ENCODE results near the gene GATAD2B. TPM values are rescaled to one million over a fixed set of nuclear protein-coding genes. Genes with fewer than 3 reads are reported as not detected.

GATAD2B gene
- total and polyA plus RNA-seq, 2 of the 4 experiments (the other 2 are of a cell fraction): 3.8 to 6.2 TPM

DNA sequence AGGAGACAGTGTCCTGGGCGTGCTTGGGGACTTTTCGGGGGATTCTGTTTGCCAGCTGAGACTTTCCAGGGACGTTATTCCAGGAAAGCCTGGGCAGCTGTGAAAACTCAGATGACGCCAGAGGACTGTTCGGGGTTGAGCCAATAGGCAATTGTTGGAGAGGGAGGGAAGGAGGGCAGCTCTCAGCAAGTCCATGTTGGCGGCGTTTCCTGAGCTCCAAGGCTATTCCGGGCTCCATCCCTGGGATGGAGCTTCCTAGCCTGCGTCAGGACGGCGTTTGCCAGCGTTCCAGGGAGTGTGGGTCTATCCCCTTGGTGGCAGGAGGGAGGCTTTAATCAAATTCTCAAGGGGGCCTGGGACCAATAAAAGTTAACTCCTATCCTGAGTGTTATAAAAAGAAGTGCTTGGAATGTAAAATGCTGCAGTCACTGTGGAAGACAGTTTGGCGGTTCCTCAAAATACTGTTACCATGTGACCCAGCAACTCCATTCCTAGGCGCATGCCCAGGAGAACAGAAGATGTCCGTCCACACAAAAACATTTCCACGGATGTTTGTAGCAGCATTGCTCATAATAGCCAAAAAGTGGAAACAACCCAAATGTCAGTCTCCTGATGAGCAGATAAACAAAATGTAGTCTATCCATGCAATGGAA is 132.3 kb downstream of the GATAD2B start:
- H3K4me3 ChIP-seq (ENCODE audit: insufficient read depth, low read depth, low read length): peak overlapping the region; percentile 37; the same call in 1 of the 2 replicates
- H4K20me1 ChIP-seq (ENCODE audit: insufficient read depth, low read length): no peaks in the 10 kb centered on the region
- in situ Hi-C loops (cut with MboI; ENCODE audit: low sequenced_read_pairs): no loop called here
- peak overlapping the region; percentile 93 for H3K27ac ChIP-seq (ENCODE audit: insufficient read depth, low read length)
- H3K27me3 ChIP-seq (ENCODE audit: control insufficient read depth, insufficient read depth, low read length): no peaks in the 10 kb centered on the region
- H3K9me3 ChIP-seq (ENCODE audit: control insufficient read depth, insufficient read depth, low read length): no peaks in the 10 kb centered on the region
- dilution Hi-C loops (cut with HindIII; ENCODE audit: low sequenced_read_pairs, unreplicated experiment): no loop called here
- H3K4me2 ChIP-seq (ENCODE audit: low read depth, low read length): peak overlapping the region; percentile 87
- H2AK5ac ChIP-seq (ENCODE audit: low read depth, low read length): peak overlapping the region; percentile 79
- peak overlapping the region; percentile 89 for H3K18ac ChIP-seq (ENCODE audit: low read depth, low read length)
- peak overlapping the region; percentile 92 for H2BK20ac ChIP-seq (ENCODE audit: low read depth, low read length)
- peak overlapping the region; percentile 91 for H2BK120ac ChIP-seq (ENCODE audit: low read depth, low read length)
- intact Hi-C loops (cut with micrococcal nuclease): loop anchor here (10.0 kb wide), 1 partner anchor 134 kb away; the partner anchor contains the start of gene GATAD2B
- peak overlapping the region; percentile 75 for H3K56ac ChIP-seq (ENCODE audit: extremely low read depth, insufficient read depth, low read length)
- BruUV-seq (replicated peaks): no TSS peak
- H4K8ac ChIP-seq (ENCODE audit: low read depth in 2 of 2, low read length in 2 of 2): peak overlapping the region; percentile 48 to 92
- TF ChIP-seq, protein P1, sequence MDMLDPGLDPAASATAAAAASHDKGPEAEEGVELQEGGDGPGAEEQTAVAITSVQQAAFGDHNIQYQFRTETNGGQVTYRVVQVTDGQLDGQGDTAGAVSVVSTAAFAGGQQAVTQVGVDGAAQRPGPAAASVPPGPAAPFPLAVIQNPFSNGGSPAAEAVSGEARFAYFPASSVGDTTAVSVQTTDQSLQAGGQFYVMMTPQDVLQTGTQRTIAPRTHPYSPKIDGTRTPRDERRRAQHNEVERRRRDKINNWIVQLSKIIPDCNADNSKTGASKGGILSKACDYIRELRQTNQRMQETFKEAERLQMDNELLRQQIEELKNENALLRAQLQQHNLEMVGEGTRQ (IDR thresholded peaks at IDR 0.05; ENCODE audit: low read depth, low read length): peak; percentile 77
- TF ChIP-seq CHD1 (IDR thresholded peaks at IDR 0.05; ENCODE audit: low read depth, low read length) (no peak), NFE2L2 (IDR thresholded peaks at IDR 0.05; ENCODE audit: low read depth, low read length) (0 out of 2 replicates have a peak, but pooled peaks have one; percentile 5), POLR2A (IDR thresholded peaks at IDR 0.05; ENCODE audit: low read depth, low read length) (peak; percentile 27; the same call in 1 of the 2 replicates), BHLHE40 (IDR thresholded peaks at IDR 0.05; ENCODE audit: low read depth, low read length) (no peak)
- H3K23ac ChIP-seq (ENCODE audit: low read depth, low read length): peak overlapping the region; percentile 94
- H2BK5ac ChIP-seq (ENCODE audit: low read depth, low read length, poor library complexity, severe bottlenecking): peak overlapping the region; percentile 97
- no peaks in the 10 kb centered on the region for H3K36me3 ChIP-seq (ENCODE audit: control insufficient read depth, insufficient read depth, low read length)
- H3K14ac ChIP-seq (replicated peaks; ENCODE audit: low read depth, low read length): peak overlapping the region; percentile 84
- H2AFZ ChIP-seq (replicated peaks; ENCODE audit: low read length, poor library complexity): peak overlapping the region; percentile 92
- H3K4me1 ChIP-seq (ENCODE audit: control insufficient read depth, insufficient read depth, low read length): peaks cover 11% of the 10 kb centered on the region
- H4K5ac ChIP-seq (ENCODE audit: low read depth, low read length): peak overlapping the region; percentile 82
- H2AK9ac ChIP-seq (replicated peaks; ENCODE audit: low read depth, low read length, poor library complexity): peak overlapping the region; percentile 84
- WGBS, 2 experiments (ENCODE audit: extremely low coverage in 2 of 2, insufficient read length in 1 of 2): 12% methylated on average over 8 of the region's 16 CpGs; no CpG with 5 or more reads in 1 of the 2 experiments
- H3K9me1 ChIP-seq (ENCODE audit: insufficient read depth, low read length): peaks cover 10% of the 10 kb centered on the region
- H3K79me1 ChIP-seq (ENCODE audit: low read depth in 1 of 2, low read length in 2 of 2): 0 out of 4 replicates have a peak, but pooled peaks cover 0 to 3% of the 10 kb centered on the region in 2 experiments
- CTCF ChIA-PET: no interaction called here
- H4K91ac ChIP-seq (ENCODE audit: insufficient read depth, low read depth, low read length): peak overlapping the region; percentile 86
- H3K9ac ChIP-seq (ENCODE audit: low read depth, low read length): peak overlapping the region; percentile 45
- ATAC-seq (ENCODE audit: low read depth) (peak; percentile 70), DNase-seq (peak; percentile 84)
- POLR2A ChIA-PET (ENCODE audit: unreplicated experiment): no interaction called here
- H2BK15ac ChIP-seq (ENCODE audit: low read depth, low read length): peak overlapping the region; percentile 89; the same call in 2 of the 3 replicates
- peak overlapping the region; percentile 95 for H3K4ac ChIP-seq (ENCODE audit: low read depth, low read length)
